Transverse colon (tissue), 4 donors: ENCODE measurements around the gene TAS2R43. TPM values are rescaled to one million over a fixed set of nuclear protein-coding genes. Genes with fewer than 3 reads are reported as not detected.

Experiments
- DNase-seq: peaks from one replicate; pipeline ENCODE4 v3.0.0-alpha.2; 2019
- H3K27ac ChIP-seq, 4 donors: fragments of 200-600 bp; sonication (generic); 2 replicates each; pipeline ENCODE4 v1.5.1; 2016 to 2018; ENCODE audit warnings: inconsistent platforms in 4 of 4
- H3K27me3 ChIP-seq: fragments of 200-600 bp; sonication (generic); 2 replicates; pipeline ENCODE4 v1.5.1; 2017; ENCODE audit warnings: inconsistent platforms
- H3K36me3 ChIP-seq, 4 donors: fragments of 200-600 bp; sonication (generic); 2 replicates each; pipeline ENCODE4 v1.5.1; 2017 to 2019; ENCODE audit warnings: inconsistent platforms in 4 of 4
- H3K4me1 ChIP-seq, 4 donors: fragments of 200-600 bp; sonication (generic); 2 replicates each; pipeline ENCODE4 v1.5.1; 2017 to 2020; ENCODE audit warnings: inconsistent platforms in 4 of 4
- H3K4me3 ChIP-seq, 4 donors: fragments of 200-600 bp; sonication (generic); 1 replicate in 1 of 4; 2 replicates in 3 of 4; pipeline versions ENCODE4 v1.5.1 to v1.6.1; 2017 to 2019; ENCODE audit warnings: inconsistent platforms in 4 of 4
- H3K9me3 ChIP-seq, 2 donors: fragments of 200-600 bp; sonication (generic); 2 replicates each; pipeline ENCODE4 v1.5.1; 2017 to 2019; ENCODE audit warnings: inconsistent platforms in 2 of 2
- CTCF ChIP-seq, 5 experiments: fragments of 200-600 bp in 3 of 5; fragments of 450-650 bp in 2 of 5; sonication (generic) in 3 of 5; IDR thresholded peaks; 1 replicate in 2 of 5; 2 replicates in 3 of 5; pipeline ENCODE4 v1.5.1; 2016 to 2017; ENCODE audit warnings: antibody characterized with exemption in 5 of 5, inconsistent platforms in 3 of 5, mild to moderate bottlenecking in 2 of 5, moderate library complexity in 1 of 5
- EP300 ChIP-seq: sonication (generic); formaldehyde crosslinking; IDR thresholded peaks from one replicate; pipeline ENCODE4 v1.6.1; 2017; ENCODE audit warnings: antibody characterized with exemption, low read depth
- POLR2A ChIP-seq: fragments of 450-650 bp; IDR thresholded peaks from one replicate; pipeline ENCODE4 v1.6.1; 2016; ENCODE audit warnings: antibody characterized with exemption, mild to moderate bottlenecking, moderate library complexity
- POLR2AphosphoS5 ChIP-seq, 3 donors: sonication (generic); formaldehyde crosslinking; IDR thresholded peaks; one replicate each; pipeline ENCODE4 v1.6.1; 2016; ENCODE audit warnings: antibody characterized with exemption in 3 of 3
- WGBS, 2 donors: methylation state at CpG; one replicate each; pipeline ENCODE4 v1.1.5; 2018; ENCODE audit warnings: low coverage in 1 of 2; 5-methylcytosine and 5-hydroxymethylcytosine counted together
- in situ Hi-C, 4 donors: fragments of 200-750 bp; cut with MboI; loops; one replicate each; pipeline versions ENCODE4 v1.15.0 to v1.15.1; 2017; ENCODE audit warnings: low sequenced_read_pairs in 3 of 4, low pct_ligation_motif_present in 1 of 4, low pct_unique_long_range_greater_than_20kb in 1 of 4
- intact Hi-C: fragments of 100-400 bp; cut with DNase I; formaldehyde crosslinking; loops from one replicate; pipeline ENCODE4 v1.15.1; 2023; ENCODE audit warnings: low total_unique reads
- total RNA-seq, 4 donors: library from RNA; depleted of rRNA; stranded (reverse); fragments of >200 nt; gene quantifications; one replicate each; pipeline ENCODE4 v1.1.0, GENCODE V29; 2016

The TAS2R43 gene
- total RNA-seq, 4 donors from 2014 or later, result 2.5 to 5.6 (median 5.1) TPM; not detected in 1

- in situ Hi-C loops, result no loop called here
- no peaks in the 10 kb centered on the region for H3K36me3 ChIP-seq
These were observed 2.9 kb downstream of the TAS2R43 start for GRCh38 chr12:11089246-11089645.

DNA sequence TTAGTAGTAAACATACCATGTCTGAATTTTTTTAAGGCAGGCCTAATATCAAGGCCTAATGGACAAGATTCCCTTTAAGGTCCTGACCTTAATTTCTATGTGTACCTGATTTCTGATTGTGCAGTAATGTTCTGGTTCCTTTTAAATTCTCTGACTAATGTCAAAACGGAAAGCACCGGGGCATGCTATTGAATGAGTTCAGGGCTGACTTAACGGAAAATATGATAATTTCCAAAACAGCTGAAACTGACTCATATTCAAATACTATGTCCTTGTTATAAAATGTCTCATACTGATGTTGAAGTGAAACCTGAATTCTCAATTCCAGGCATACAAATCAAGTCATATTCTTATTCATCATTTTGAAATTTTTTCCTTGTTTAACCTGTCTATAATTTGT is 6.7 kb downstream of the TAS2R43 start:
- Histone ChIP-seq H3K27me3 (no peaks in the 10 kb centered on the region), H3K27ac (no peak overlapping the region), H3K4me3 (no peak overlapping the region), H3K4me1 (no peaks in the 10 kb centered on the region), H3K9me3 (peaks cover 0 to 10% of the 10 kb centered on the region in 2 donors), H3K36me3 (no peaks in the 10 kb centered on the region)
- DNase-seq, result no peak
- no peak for TF ChIP-seq EP300
- no peak for TF ChIP-seq POLR2AphosphoS5 (IDR thresholded peaks at IDR 0.05)
- no peak for TF ChIP-seq POLR2A
- no peak for TF ChIP-seq CTCF (IDR thresholded peaks at IDR 0.05)
- 46 to 60% methylated on average over 1 to 3 of the region's 3 CpGs for WGBS, 2 donors
- intact Hi-C loops (no loop called here), in situ Hi-C loops (no loop called here)

More at GRCh38 chr12:11089246-11089645, 2.9 kb downstream of the TAS2R43 start:
- Histone ChIP-seq H3K27me3 (no peaks in the 10 kb centered on the region), H3K27ac (no peak overlapping the region), H3K4me3 (no peak overlapping the region), H3K4me1 (no peaks in the 10 kb centered on the region), H3K9me3 (no peaks in the 10 kb centered on the region)
- intact Hi-C loops, result no loop called here
- DNase-seq, result no peak
- TF ChIP-seq POLR2A (no peak), CTCF (IDR thresholded peaks at IDR 0.05) (no peak), POLR2AphosphoS5 (IDR thresholded peaks at IDR 0.05) (no peak), EP300 (no peak)
- 56 to 91% methylated on average over 1 to 5 of the region's 5 CpGs for WGBS, 2 donors

DNA sequence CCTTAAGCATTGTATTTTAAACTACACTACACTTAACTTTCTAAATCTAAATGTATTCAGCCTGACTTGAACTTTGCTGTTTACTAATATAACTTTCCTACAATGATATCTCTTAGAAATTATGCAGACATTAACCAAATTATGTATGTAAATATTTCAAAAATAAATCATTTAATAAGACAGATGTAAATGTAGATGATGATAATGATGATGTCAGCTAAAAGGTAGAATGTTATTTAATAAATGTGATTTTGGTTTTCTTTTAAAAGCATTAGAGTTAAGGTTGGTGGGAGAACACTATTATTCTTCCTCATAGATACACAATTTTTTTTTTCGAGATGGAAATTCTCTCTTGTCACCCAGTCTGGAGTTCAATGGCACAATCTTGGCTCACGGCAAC is 10.1 kb downstream of the TAS2R43 start:
- TF ChIP-seq POLR2A (no peak), EP300 (no peak), POLR2AphosphoS5 (IDR thresholded peaks at IDR 0.05) (no peak), CTCF (IDR thresholded peaks at IDR 0.05) (no peak)
- no peaks in the 10 kb centered on the region for H3K36me3 ChIP-seq
- no peak overlapping the region for H3K27ac ChIP-seq
- in situ Hi-C loops (loop anchor here in 1 of 4 donors (5.0 kb wide), 1 partner anchor 45 kb away; no protein-coding TSS in a partner anchor), intact Hi-C loops (no loop called here)
- no peak for DNase-seq
- H3K4me3 ChIP-seq, result no peak overlapping the region
- no peaks in the 10 kb centered on the region for H3K4me1 ChIP-seq
- no peaks in the 10 kb centered on the region for H3K27me3 ChIP-seq
- H3K9me3 ChIP-seq, result peaks cover 0 to 10% of the 10 kb centered on the region in 2 donors
- 98% methylated on average over 2 of the region's 2 CpGs; no CpG with 5 or more reads in 1 of the 2 donors for WGBS, 2 donors

GRCh38 chr12:11078246-11078645 is 13.9 kb downstream of the TAS2R43 start:
- no peak for TF ChIP-seq CTCF (IDR thresholded peaks at IDR 0.05)
- no peak for TF ChIP-seq POLR2A
- TF ChIP-seq POLR2AphosphoS5 (IDR thresholded peaks at IDR 0.05), result no peak
- no peak for TF ChIP-seq EP300
- Histone ChIP-seq H3K4me3 (no peak overlapping the region), H3K9me3 (peaks cover 0 to 10% of the 10 kb centered on the region in 2 donors), H3K27me3 (no peaks in the 10 kb centered on the region), H3K27ac (no peak overlapping the region), H3K4me1 (no peaks in the 10 kb centered on the region), H3K36me3 (no peaks in the 10 kb centered on the region)
- DNase-seq, result no peak
- WGBS, 2 donors, result 83 to 84% methylated on average over 1 of the region's 1 CpG
- intact Hi-C loops, result no loop called here
- in situ Hi-C loops, result no loop called here
